ENCODE data around the gene CACTIN. TPM values are rescaled to one million over a fixed set of nuclear protein-coding genes. Genes with fewer than 3 reads are reported as not detected.

The CACTIN gene
- total RNA-seq, 1 experiment from 2014 or later, result 18.6 TPM

GRCh38 chr19:3614858-3615505, 11.6 kb downstream of the CACTIN start:
- Histone ChIP-seq H3K79me2 (ENCODE audit: low read depth) (no peaks in the 10 kb centered on the region), H3K9me2 (ENCODE audit: insufficient read depth) (no peaks in the 10 kb centered on the region), H4K20me1 (ENCODE audit: insufficient read depth) (no peaks in the 10 kb centered on the region), H3K27me3 (ENCODE audit: insufficient read depth, low read depth) (no peaks in the 10 kb centered on the region), H3K4me3 (no peak overlapping the region), H2AFZ (no peak overlapping the region), H3F3A (ENCODE audit: insufficient read depth, low read depth) (no peaks in the 10 kb centered on the region), H3K36me3 (ENCODE audit: low read depth) (no peaks in the 10 kb centered on the region), H3K9me3 (ENCODE audit: insufficient read depth, low read depth) (no peaks in the 10 kb centered on the region), H3K4me1 (replicated peaks; ENCODE audit: insufficient read depth) (no peaks in the 10 kb centered on the region), H3K4me2 (no peak overlapping the region), H3K27ac (no peak overlapping the region)
- intact Hi-C loops (cut with micrococcal nuclease; ENCODE audit: unreplicated experiment), result no loop called here
- ChIA-PET CTCF (no interaction called here), POLR2A (ENCODE audit: unreplicated experiment) (no interaction called here)
- no TSS peak for BruUV-seq (replicated peaks)
- TF ChIP-seq CTCF (conservative IDR thresholded peaks at IDR 0.05) (no peak), EZH2 (IDR thresholded peaks at IDR 0.05; ENCODE audit: low read depth) (no peak)
- no peak for DNase-seq

DNA sequence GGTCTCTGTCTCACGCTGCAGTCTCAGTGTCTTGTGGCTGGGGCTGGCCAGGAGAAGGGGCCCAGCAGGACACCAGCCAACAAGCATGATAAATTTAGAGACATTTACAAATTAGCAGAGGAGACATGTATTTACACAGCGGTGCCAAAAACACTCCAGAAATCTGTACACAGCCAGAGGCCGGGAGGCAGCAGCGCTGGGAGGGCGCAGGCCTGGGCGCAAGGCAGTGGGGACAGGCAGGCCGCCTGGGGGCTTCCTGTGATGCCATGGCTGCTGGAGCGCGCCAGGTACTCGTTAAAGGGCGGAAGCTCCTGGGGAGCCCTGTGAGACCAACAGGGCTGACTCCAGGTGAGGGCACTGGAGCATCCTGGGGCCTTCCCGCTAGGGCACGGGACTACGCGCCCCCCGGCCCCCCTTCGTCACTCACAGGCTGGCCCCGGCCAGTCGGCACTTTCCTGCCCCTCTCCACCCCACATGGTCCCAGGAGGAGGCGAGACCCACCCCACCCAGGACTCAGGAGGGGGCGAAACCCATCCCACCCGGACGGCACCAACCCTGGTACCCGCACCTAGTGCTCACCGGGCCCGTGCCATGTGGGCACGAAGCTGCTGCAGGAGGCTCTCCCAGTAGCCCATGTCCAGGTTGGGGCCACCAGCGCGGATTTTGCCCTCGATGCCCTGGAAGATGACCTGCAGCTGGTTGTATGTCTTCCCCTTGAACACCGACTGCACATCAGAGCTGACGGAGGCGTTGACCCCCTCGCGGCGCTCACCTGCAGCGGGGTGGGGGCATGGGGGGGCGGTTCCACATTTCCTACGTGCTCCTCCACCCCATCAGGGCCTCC, 12.6 kb downstream of the CACTIN start:
- Histone ChIP-seq H3K27me3 (ENCODE audit: insufficient read depth, low read depth) (no peaks in the 10 kb centered on the region), H3K4me1 (replicated peaks; ENCODE audit: insufficient read depth) (no peaks in the 10 kb centered on the region), H3K9me3 (ENCODE audit: insufficient read depth, low read depth) (no peaks in the 10 kb centered on the region), H4K20me1 (ENCODE audit: insufficient read depth) (no peaks in the 10 kb centered on the region), H3K4me2 (no peak overlapping the region), H3K79me2 (ENCODE audit: low read depth) (no peaks in the 10 kb centered on the region), H3K9me2 (ENCODE audit: insufficient read depth) (no peaks in the 10 kb centered on the region), H2AFZ (no peak overlapping the region), H3K4me3 (no peak overlapping the region), H3K36me3 (ENCODE audit: low read depth) (no peaks in the 10 kb centered on the region), H3F3A (ENCODE audit: insufficient read depth, low read depth) (no peaks in the 10 kb centered on the region), H3K27ac (no peak overlapping the region)
- intact Hi-C loops (cut with micrococcal nuclease; ENCODE audit: unreplicated experiment), result no loop called here
- ChIA-PET CTCF (no interaction called here), POLR2A (ENCODE audit: unreplicated experiment) (no interaction called here)
- BruUV-seq (replicated peaks), result no TSS peak
- TF ChIP-seq CTCF (conservative IDR thresholded peaks at IDR 0.05) (no peak), EZH2 (IDR thresholded peaks at IDR 0.05; ENCODE audit: low read depth) (no peak)
- DNase-seq, result no peak

DNA sequence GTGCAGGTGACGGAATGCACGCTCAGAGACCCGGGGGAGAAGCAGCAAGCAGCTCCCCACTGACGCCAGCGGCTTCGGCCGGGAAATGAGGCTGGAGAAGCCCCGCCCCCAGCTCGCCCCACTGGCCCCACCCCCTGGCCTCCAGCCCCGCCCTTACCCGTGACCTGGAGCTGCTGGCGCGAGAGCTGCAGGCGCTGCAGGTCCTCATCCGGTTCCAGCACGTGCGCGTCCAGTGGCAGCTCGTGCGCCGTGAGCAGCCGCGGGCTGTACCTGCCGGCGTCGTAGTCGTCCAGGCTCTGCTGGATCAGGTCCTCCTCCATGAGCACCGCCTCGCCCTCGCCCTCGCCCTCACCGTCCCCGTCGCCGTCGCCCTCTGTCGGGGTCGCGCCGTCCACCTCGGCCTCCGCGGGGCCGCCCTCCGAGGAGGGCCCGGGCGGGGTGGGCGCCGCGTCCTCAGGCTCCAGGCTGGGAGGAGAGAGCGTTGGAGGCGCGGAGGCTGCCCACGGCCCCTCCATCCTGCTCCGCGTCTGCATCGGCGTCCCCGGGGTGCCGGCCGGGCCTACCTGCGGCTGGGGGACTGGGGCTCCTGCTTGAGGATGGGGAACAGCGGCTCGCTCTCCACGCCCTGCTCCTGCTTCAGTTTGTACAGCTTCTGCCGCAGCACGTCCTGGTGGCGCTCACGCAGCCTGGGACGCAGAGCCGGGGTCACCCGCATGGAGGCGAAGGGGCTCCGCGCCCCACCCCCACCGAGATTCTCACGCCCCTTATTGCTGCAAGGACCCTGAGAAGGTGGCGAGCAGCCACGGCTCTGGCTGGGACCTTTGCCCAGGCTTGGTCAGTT, 13.5 kb downstream of the CACTIN start:
- ChIA-PET CTCF (no interaction called here), POLR2A (ENCODE audit: unreplicated experiment) (no interaction called here)
- no peaks in the 10 kb centered on the region for H3K79me2 ChIP-seq (ENCODE audit: low read depth)
- no peak for TF ChIP-seq EZH2 (IDR thresholded peaks at IDR 0.05; ENCODE audit: low read depth)
- no peak for TF ChIP-seq CTCF (conservative IDR thresholded peaks at IDR 0.05)
- H4K20me1 ChIP-seq (ENCODE audit: insufficient read depth), result no peaks in the 10 kb centered on the region
- no peaks in the 10 kb centered on the region for H3K36me3 ChIP-seq (ENCODE audit: low read depth)
- intact Hi-C loops (cut with micrococcal nuclease; ENCODE audit: unreplicated experiment), result no loop called here
- H3K9me2 ChIP-seq (ENCODE audit: insufficient read depth), result no peaks in the 10 kb centered on the region
- H3K4me2 ChIP-seq, result no peak overlapping the region
- H3K9me3 ChIP-seq (ENCODE audit: insufficient read depth, low read depth), result no peaks in the 10 kb centered on the region
- H2AFZ ChIP-seq, result no peak overlapping the region
- no peak overlapping the region for H3K27ac ChIP-seq
- DNase-seq, result no peak
- 0 out of 2 replicates have a peak, but pooled peaks cover 2% of the 10 kb centered on the region for H3F3A ChIP-seq (ENCODE audit: insufficient read depth, low read depth)
- H3K4me3 ChIP-seq, result no peak overlapping the region
- no peaks in the 10 kb centered on the region for H3K27me3 ChIP-seq (ENCODE audit: insufficient read depth, low read depth)
- BruUV-seq (replicated peaks), result no TSS peak
- no peaks in the 10 kb centered on the region for H3K4me1 ChIP-seq (replicated peaks; ENCODE audit: insufficient read depth)
